ENCODE results near the gene EP400. TPM values are rescaled to one million over a fixed set of nuclear protein-coding genes. Genes with fewer than 3 reads are reported as not detected.

EP400 gene
- total and polyA plus RNA-seq, 9 of the 15 experiments (the other 6 are each of a cell fraction or from before 2014, with no cell fraction given): 4.5 to 58.0 (median 7.0) TPM

DNA sequence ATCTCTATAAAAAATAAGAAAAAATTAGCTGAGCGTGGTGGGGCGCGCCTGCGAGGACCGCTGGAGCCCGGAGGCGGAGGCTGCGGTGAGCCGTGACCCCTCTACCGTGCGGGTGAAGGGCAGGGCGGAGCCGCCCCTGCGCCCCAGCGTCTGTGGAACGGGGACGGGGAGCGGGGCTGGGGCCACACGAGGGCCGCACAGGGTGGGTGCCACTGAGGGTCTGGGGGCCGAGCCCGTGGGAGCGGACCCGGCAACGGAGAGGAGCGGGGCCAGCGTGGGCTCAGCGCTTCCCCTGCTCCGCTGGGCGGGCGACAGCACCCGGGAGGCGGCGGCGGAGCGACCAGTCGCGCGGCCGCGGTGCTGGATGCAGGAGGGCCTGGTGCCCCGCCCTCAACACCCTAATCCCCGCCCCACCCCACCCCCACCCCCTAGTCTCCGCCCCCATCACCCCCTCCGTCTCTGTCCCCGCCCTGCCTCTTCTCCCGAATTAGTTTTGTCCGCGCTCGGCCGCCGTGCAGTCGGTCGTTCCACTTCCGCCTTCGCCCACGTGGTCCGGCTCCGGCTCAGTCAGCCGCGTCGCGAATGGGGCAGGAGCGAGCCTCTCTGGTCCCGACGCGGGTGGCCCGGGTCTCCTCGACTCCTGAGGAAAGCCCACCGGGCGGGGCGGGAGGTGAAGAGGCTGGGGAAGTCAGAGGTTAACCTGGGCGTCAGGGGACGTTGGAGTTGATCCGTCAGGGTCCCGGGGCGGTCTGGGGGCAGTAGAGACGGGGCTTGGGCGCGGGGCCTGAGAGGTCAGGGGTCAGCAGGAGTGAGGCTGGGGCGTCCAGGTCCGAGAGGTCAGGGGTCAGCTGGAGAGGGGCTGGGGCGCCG, 20.8 kb upstream of the EP400 start, which contains the start of gene PUS1 (continued):
- TF ChIP-seq CXXC5 (CRISPR knock-in tag; IDR thresholded peaks at IDR 0.05) (peak; percentile 78; the same call in 1 of the 2 replicates), HMGN3 (IDR thresholded peaks at IDR 0.05; ENCODE audit: borderline replicate concordance, extremely low read depth, insufficient read length, low read depth, low read length) (peak; percentile 87), ARID2 (IDR thresholded peaks at IDR 0.05) (no peak), MYC (IDR thresholded peaks at IDR 0.05; ENCODE audit: low read depth, low read length) (peak; percentile 99), MYC (CRISPR knock-in tag; IDR thresholded peaks at IDR 0.05; ENCODE audit: borderline replicate concordance, low read depth) (peak; percentile 95), MAX (CRISPR knock-in tag; IDR thresholded peaks at IDR 0.05) (peak; percentile 99), KDM2B (CRISPR knock-in tag; IDR thresholded peaks at IDR 0.05) (peak; percentile 95; the same call in 1 of the 2 replicates), CC2D1A (IDR thresholded peaks at IDR 0.05) (0 out of 2 replicates have a peak, but pooled peaks have one; percentile 31), PTTG1 (tag; IDR thresholded peaks at IDR 0.05; ENCODE audit: low read depth) (no peak), DIDO1 (tag; IDR thresholded peaks at IDR 0.05; ENCODE audit: low read depth) (0 out of 2 replicates have a peak, but pooled peaks have one; percentile 36), MAFF (IDR thresholded peaks at IDR 0.05; ENCODE audit: low read length) (no peak), CBFB (CRISPR knock-in tag; IDR thresholded peaks at IDR 0.05) (peak; percentile 33; the same call in 1 of the 2 replicates), TFAM (CRISPR knock-in tag; conservative IDR thresholded peaks at IDR 0.05) (no peak), RBM14 (IDR thresholded peaks at IDR 0.05; ENCODE audit: borderline replicate concordance, insufficient read depth, low read depth, low read length) (no peak), ZNF407 (IDR thresholded peaks at IDR 0.05; ENCODE audit: low read depth) (peak; percentile 94)
- TF ChIP-seq, protein P1, sequence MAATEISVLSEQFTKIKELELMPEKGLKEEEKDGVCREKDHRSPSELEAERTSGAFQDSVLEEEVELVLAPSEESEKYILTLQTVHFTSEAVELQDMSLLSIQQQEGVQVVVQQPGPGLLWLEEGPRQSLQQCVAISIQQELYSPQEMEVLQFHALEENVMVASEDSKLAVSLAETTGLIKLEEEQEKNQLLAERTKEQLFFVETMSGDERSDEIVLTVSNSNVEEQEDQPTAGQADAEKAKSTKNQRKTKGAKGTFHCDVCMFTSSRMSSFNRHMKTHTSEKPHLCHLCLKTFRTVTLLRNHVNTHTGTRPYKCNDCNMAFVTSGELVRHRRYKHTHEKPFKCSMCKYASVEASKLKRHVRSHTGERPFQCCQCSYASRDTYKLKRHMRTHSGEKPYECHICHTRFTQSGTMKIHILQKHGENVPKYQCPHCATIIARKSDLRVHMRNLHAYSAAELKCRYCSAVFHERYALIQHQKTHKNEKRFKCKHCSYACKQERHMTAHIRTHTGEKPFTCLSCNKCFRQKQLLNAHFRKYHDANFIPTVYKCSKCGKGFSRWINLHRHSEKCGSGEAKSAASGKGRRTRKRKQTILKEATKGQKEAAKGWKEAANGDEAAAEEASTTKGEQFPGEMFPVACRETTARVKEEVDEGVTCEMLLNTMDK (IDR thresholded peaks at IDR 0.05; ENCODE audit: borderline replicate concordance, insufficient read depth, low read depth, low read length, poor library complexity, severe bottlenecking): no peak
